GM18858 (cell line): ENCODE results near the gene WDR48.

ENCODE experiments used
- ATAC-seq: cut with Tn5 transposase; IDR thresholded peaks from one replicate; pipeline ENCODE4 v1.9.1; 2021; ENCODE audit not compliant: unreplicated experiment

WDR48 gene

GRCh38 chr3:39063143-39063542 is 11.3 kb downstream of the WDR48 start:
- no peak for ATAC-seq

- ATAC-seq: no peak
Measured at GRCh38 chr3:39064646-39065045, 12.8 kb downstream of the WDR48 start.

- peak; percentile 98 for ATAC-seq
Measured at GRCh38 chr3:39065197-39065596, 13.4 kb downstream of the WDR48 start.

GRCh38 chr3:39067286-39067685 is 15.5 kb downstream of the WDR48 start:
- no peak for ATAC-seq

- ATAC-seq: no peak
Measured at GRCh38 chr3:39068556-39068955, 16.7 kb downstream of the WDR48 start.

GRCh38 chr3:39075910-39076309 is 24.1 kb downstream of the WDR48 start:
- peak; percentile 40 for ATAC-seq

GRCh38 chr3:39079530-39079929 is 27.7 kb downstream of the WDR48 start:
- ATAC-seq: no peak

GRCh38 chr3:39080026-39080425 is 28.2 kb downstream of the WDR48 start:
- no peak for ATAC-seq

GRCh38 chr3:39082666-39083313 is 31.0 kb downstream of the WDR48 start:
- no peak for ATAC-seq

GRCh38 chr3:39086144-39086543 is 34.3 kb downstream of the WDR48 start:
- peak; percentile 58 for ATAC-seq

GRCh38 chr3:39088456-39088855 is 36.6 kb downstream of the WDR48 start:
- no peak for ATAC-seq

GRCh38 chr3:39088889-39089288 is 37.1 kb downstream of the WDR48 start:
- no peak for ATAC-seq

- no peak for ATAC-seq
Measured at GRCh38 chr3:39090922-39091321, 39.1 kb downstream of the WDR48 start.

- ATAC-seq: no peak
Measured at GRCh38 chr3:39094851-39095677, 43.2 kb downstream of the WDR48 start.

GRCh38 chr3:39095778-39096177 is 44.0 kb downstream of the WDR48 start:
- ATAC-seq: no peak

- ATAC-seq: no peak
Measured at GRCh38 chr3:39096775-39097174, 45.0 kb downstream of the WDR48 start.

- no peak for ATAC-seq
Measured at GRCh38 chr3:39097716-39098472, 46.1 kb downstream of the WDR48 start.

- ATAC-seq: no peak
Measured at GRCh38 chr3:39098473-39099000, 46.7 kb downstream of the WDR48 start.

GRCh38 chr3:39099242-39099641 is 47.4 kb downstream of the WDR48 start:
- ATAC-seq: no peak

- ATAC-seq: no peak
Measured at GRCh38 chr3:39099738-39100499, 48.1 kb downstream of the WDR48 start.

- ATAC-seq: no peak
Measured at GRCh38 chr3:39100500-39100886, 48.7 kb downstream of the WDR48 start.
